Body of pancreas (tissue), 4 donors: ENCODE measurements around the gene OR10A5. TPM values are rescaled to one million over a fixed set of nuclear protein-coding genes. Genes with fewer than 3 reads are reported as not detected.

Source experiments
- ATAC-seq: fragments of 150-250 bp; one replicate; pipeline ENCODE4 v1.9.1; 2016
- DNase-seq, 4 donors: peaks; one replicate each; pipeline ENCODE4 v3.0.0-alpha.2; 2019
- H3K27ac ChIP-seq, 4 donors: fragments of 200-600 bp; sonication (generic); 1 replicate in 3 of 4; 2 replicates in 1 of 4; pipeline versions ENCODE4 v1.5.1 to v1.6.1; 2016 to 2019; ENCODE audit warnings: mild to moderate bottlenecking in 1 of 4, mixed read lengths in 1 of 4, moderate library complexity in 1 of 4
- H3K27me3 ChIP-seq, 2 donors: fragments of 200-600 bp; sonication (generic); one replicate each; pipeline ENCODE4 v1.6.0; 2016; ENCODE audit warnings: mild to moderate bottlenecking in 1 of 2
- H3K36me3 ChIP-seq, 2 donors: fragments of 200-600 bp; sonication (generic); replicated peaks in 1 of 2; 2 replicates each; pipeline ENCODE4 v1.5.1; 2016; ENCODE audit warnings: low read depth in 2 of 2; ENCODE audit not compliant: insufficient read depth in 1 of 2
- H3K4me1 ChIP-seq: fragments of 200-600 bp; sonication (generic); one replicate; pipeline ENCODE4 v1.6.0; 2016
- H3K4me3 ChIP-seq, 2 donors: fragments of 200-600 bp; sonication (generic); 1 replicate in 1 of 2; 2 replicates in 1 of 2; pipeline ENCODE4 v1.5.1; 2016 to 2019
- H3K9me3 ChIP-seq, 3 donors: fragments of 200-600 bp; sonication (generic); 1 replicate in 2 of 3; 2 replicates in 1 of 3; pipeline ENCODE4 v1.5.1; 2016
- POLR2A ChIP-seq, 3 donors: fragments of 450-650 bp; IDR thresholded peaks; one replicate each; pipeline ENCODE4 v1.6.1; 2016; ENCODE audit warnings: antibody characterized with exemption in 3 of 3, mild to moderate bottlenecking in 2 of 3
- WGBS, 2 donors: methylation state at CpG; one replicate each; pipeline ENCODE4 v1.1.5; 2017; 5-methylcytosine and 5-hydroxymethylcytosine counted together
- intact Hi-C: fragments of 100-400 bp; cut with DNase I; formaldehyde crosslinking; loops from one replicate; pipeline ENCODE4 v1.15.1; 2023
- total RNA-seq, 2 donors: library from RNA; depleted of rRNA; stranded (reverse); fragments of >200 nt; gene quantifications; one replicate each; pipeline ENCODE4 v1.1.0, GENCODE V29; 2016
- TF ChIP-seq, protein P1 (sequence below), 7 experiments: fragments of 450-650 bp in 4 of 7; fragments of 200-600 bp in 3 of 7; sonication (generic) in 3 of 7; IDR thresholded peaks; one replicate each; pipeline ENCODE4 v1.5.1; 2016 to 2019; ENCODE audit warnings: antibody characterized with exemption in 7 of 7

The OR10A5 gene
- total RNA-seq, 2 donors from 2014 or later, result not detected

DNA sequence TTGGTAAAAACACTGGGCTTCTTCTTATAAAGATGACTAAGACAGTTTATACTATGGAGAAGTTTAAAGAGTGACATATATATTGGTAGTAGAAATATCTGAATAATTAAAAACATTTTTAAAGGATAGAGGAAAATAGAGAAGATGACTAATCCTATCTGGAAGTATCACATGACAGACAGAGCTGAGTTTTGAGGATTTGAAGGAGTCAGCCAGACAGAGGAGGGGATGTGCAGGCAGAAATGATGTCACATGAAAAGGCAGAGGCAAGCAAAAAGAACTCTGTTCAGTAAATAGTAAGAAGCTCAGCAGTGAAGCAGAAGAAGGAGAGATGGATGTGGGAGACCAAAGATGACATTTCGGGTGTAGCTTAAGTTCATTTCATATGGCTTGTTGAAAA lies 19.0 kb downstream of the OR10A5 start:
- 83 to 95% methylated on average over 1 of the region's 1 CpG for WGBS, 2 donors
- Histone ChIP-seq H3K9me3 (no peaks in the 10 kb centered on the region), H3K4me3 (no peak overlapping the region), H3K36me3 (no peaks in the 10 kb centered on the region), H3K27me3 (no peaks in the 10 kb centered on the region), H3K27ac (no peak overlapping the region), H3K4me1 (no peaks in the 10 kb centered on the region)
- ATAC-seq (no peak), DNase-seq (no peak)
- TF ChIP-seq, protein P1, sequence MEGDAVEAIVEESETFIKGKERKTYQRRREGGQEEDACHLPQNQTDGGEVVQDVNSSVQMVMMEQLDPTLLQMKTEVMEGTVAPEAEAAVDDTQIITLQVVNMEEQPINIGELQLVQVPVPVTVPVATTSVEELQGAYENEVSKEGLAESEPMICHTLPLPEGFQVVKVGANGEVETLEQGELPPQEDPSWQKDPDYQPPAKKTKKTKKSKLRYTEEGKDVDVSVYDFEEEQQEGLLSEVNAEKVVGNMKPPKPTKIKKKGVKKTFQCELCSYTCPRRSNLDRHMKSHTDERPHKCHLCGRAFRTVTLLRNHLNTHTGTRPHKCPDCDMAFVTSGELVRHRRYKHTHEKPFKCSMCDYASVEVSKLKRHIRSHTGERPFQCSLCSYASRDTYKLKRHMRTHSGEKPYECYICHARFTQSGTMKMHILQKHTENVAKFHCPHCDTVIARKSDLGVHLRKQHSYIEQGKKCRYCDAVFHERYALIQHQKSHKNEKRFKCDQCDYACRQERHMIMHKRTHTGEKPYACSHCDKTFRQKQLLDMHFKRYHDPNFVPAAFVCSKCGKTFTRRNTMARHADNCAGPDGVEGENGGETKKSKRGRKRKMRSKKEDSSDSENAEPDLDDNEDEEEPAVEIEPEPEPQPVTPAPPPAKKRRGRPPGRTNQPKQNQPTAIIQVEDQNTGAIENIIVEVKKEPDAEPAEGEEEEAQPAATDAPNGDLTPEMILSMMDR (IDR thresholded peaks at IDR 0.05), result no peak
- no peak for TF ChIP-seq POLR2A (IDR thresholded peaks at IDR 0.05)
- intact Hi-C loops, result no loop called here

DNA sequence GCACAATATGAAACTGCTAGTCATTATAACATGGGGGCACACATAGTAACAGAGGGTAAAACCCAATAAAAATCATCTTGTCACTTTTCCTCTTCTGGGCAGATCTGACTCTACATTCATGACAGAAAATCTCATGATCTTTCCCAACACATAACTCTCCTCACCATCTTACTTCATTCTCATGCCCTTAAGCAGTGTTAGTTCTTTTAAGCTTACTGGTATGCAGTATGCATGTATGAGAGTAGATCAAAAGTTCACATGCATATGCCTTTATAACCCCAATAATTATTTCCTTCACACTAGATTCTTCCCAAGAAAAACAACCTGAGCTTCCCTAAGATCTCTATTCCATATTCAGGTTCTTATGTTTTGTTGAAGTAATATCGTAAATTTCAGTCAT lies 25.8 kb downstream of the OR10A5 start:
- WGBS, 2 donors, result 75 to 78% methylated on average over 1 of the region's 1 CpG
- no peak for TF ChIP-seq POLR2A (IDR thresholded peaks at IDR 0.05)
- TF ChIP-seq, protein P1 (IDR thresholded peaks at IDR 0.05), result no peak
- ATAC-seq, result no peak

DNA sequence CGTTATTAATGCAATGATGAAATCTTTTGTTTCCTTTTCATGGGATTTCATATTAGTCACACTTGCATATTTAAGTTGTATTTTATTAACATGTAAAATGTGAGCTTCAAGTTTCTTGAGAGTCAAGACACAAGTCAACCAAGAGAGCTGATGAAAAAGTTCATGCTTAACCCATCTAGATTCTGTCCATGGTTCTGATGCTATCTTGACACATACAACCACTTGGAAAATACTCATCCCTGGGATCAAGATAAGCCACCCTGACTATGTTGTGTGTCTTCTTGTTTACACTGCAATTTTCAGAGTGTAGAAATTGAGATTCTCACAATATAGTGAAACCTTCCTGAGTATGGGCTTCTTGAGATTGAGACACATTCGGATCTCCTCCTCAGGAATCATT lies 30.3 kb downstream of the OR10A5 start:
- DNase-seq, result no peak
- Histone ChIP-seq H3K27me3 (no peaks in the 10 kb centered on the region), H3K9me3 (no peaks in the 10 kb centered on the region), H3K4me1 (no peaks in the 10 kb centered on the region), H3K27ac (no peak overlapping the region), H3K36me3 (no peaks in the 10 kb centered on the region), H3K4me3 (no peak overlapping the region)
- ATAC-seq, result no peak
- TF ChIP-seq POLR2A (IDR thresholded peaks at IDR 0.05), result no peak
- TF ChIP-seq, protein P1 (IDR thresholded peaks at IDR 0.05), result no peak
- intact Hi-C loops, result no loop called here
- WGBS, 2 donors, result 62 to 70% methylated on average over 2 of the region's 2 CpGs

More for the DNA sequence above, 25.8 kb downstream of the OR10A5 start:
- H3K9me3 ChIP-seq, result no peaks in the 10 kb centered on the region
- no peak for DNase-seq
- no peaks in the 10 kb centered on the region for H3K4me1 ChIP-seq
- H3K36me3 ChIP-seq, result no peaks in the 10 kb centered on the region
- no peak overlapping the region for H3K27ac ChIP-seq
- no peaks in the 10 kb centered on the region for H3K27me3 ChIP-seq
- H3K4me3 ChIP-seq, result no peak overlapping the region
- intact Hi-C loops, result no loop called here

DNA sequence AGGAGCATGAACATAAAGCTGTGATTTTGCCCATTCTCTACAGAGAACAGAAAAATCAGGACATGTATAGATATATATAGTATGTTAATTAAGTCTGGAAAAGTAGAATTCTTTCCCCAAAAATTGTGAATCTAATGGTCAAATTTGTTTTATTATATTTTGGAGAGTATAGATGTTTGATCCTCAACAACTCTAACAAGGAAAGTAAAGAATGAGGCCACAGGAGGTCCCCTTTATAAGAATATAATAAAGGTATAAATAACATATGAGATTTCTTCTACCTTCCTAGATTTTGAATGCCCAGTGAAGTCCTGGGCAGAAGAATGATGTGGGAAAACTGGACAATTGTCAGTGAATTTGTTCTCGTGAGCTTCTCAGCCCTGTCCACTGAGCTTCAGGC lies 30.8 kb downstream of the OR10A5 start, which contains the start of gene OR10A4:
Gene OR10A4, plus strand, starts transcription at position 301 of the 400 bp plus-strand sequence. Its CDS starts 23 bp downstream, at position 324.
- WGBS, 2 donors, result 76 to 91% methylated on average over 1 of the region's 1 CpG
- no peak within 1 kb of the TSS for H3K4me3 ChIP-seq
- TF ChIP-seq POLR2A (IDR thresholded peaks at IDR 0.05), result no peak
- TF ChIP-seq, protein P1 (IDR thresholded peaks at IDR 0.05), result no peak
- H3K4me1 ChIP-seq, result no peaks in the 10 kb centered on the region
- H3K36me3 ChIP-seq, result no peaks in the 10 kb centered on the region
- H3K27me3 ChIP-seq, result no peaks in the 10 kb centered on the region
- no peak for DNase-seq
- no peaks in the 10 kb centered on the region for H3K9me3 ChIP-seq
- no peak for ATAC-seq
- intact Hi-C loops, result no loop called here
- no peak within 1 kb of the TSS for H3K27ac ChIP-seq

DNA sequence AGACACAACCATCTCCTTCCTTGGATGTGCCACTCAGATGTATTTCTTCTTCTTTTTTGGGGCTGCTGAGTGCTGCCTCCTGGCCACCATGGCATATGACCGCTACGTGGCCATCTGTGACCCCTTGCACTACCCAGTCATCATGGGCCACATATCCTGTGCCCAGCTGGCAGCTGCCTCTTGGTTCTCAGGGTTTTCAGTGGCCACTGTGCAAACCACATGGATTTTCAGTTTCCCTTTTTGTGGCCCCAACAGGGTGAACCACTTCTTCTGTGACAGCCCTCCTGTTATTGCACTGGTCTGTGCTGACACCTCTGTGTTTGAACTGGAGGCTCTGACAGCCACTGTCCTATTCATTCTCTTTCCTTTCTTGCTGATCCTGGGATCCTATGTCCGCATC lies 31.4 kb downstream of the OR10A5 start:
- no peak for TF ChIP-seq POLR2A (IDR thresholded peaks at IDR 0.05)
- TF ChIP-seq, protein P1 (IDR thresholded peaks at IDR 0.05), result no peak
- H3K27me3 ChIP-seq, result no peaks in the 10 kb centered on the region
- ATAC-seq, result no peak
- no peak for DNase-seq
- no peaks in the 10 kb centered on the region for H3K4me1 ChIP-seq
- intact Hi-C loops, result no loop called here
- H3K9me3 ChIP-seq, result no peaks in the 10 kb centered on the region
- 82 to 100% methylated on average over 3 of the region's 3 CpGs for WGBS, 2 donors
- no peaks in the 10 kb centered on the region for H3K36me3 ChIP-seq
- no peak overlapping the region for H3K27ac ChIP-seq
- no peak overlapping the region for H3K4me3 ChIP-seq
